Pancreas (tissue), 10 donors: ENCODE results near the gene OSBPL5. TPM values are rescaled to one million over a fixed set of nuclear protein-coding genes. Genes with fewer than 3 reads are reported as not detected.

ENCODE experiments used
- ATAC-seq, 4 donors: fragments of 200-7000 bp; cut with Tn5 transposase; one replicate each; pipeline versions ENCODE4 v1.8.0 to v1.9.1; 2020; ENCODE audit warnings: mild to moderate bottlenecking in 4 of 4, moderate library complexity in 4 of 4
- DNase-seq, 6 donors: peaks; one replicate each; pipeline ENCODE4 v3.0.0-alpha.2; 2020
- FAIRE-seq: peaks from 2 replicates; lab custom pipeline; 2012; peaks lifted over from hg19 to GRCh38; lab: Jason Lieb, UNC
- H3K27ac ChIP-seq, 4 donors: fragments of 200-600 bp; sonication (generic); 1 replicate in 3 of 4; 2 replicates in 1 of 4; pipeline versions ENCODE4 v1.5.0 to v1.8.0; 2020
- H3K27me3 ChIP-seq, 4 donors: fragments of 200-600 bp; one replicate each; pipeline ENCODE4 v1.8.0; 2021
- H3K36me3 ChIP-seq, 3 donors: fragments of 200-600 bp; sonication (generic) in 1 of 3; one replicate each; pipeline versions ENCODE4 v1.5.0 to v1.8.0; 2020 to 2021
- H3K4me1 ChIP-seq, 3 donors: fragments of 200-600 bp; one replicate each; pipeline ENCODE4 v1.8.0; 2021
- H3K4me3 ChIP-seq, 4 donors: fragments of 200-600 bp; sonication (generic) in 2 of 4; one replicate each; pipeline versions ENCODE4 v1.5.0 to v1.8.0; 2020 to 2021
- H3K9me3 ChIP-seq, 4 donors: fragments of 200-600 bp; one replicate each; pipeline ENCODE4 v1.8.0; 2021
- CTCF ChIP-seq, 4 donors: fragments of 200-600 bp; sonication (generic) in 3 of 4; IDR thresholded peaks; one replicate each; pipeline versions ENCODE4 v1.5.0 to v1.8.0; 2021; ENCODE audit warnings: antibody characterized with exemption in 4 of 4
- WGBS, 2 donors: extraction: QIAGEN DNeasy Blood & Tissue Kit; methylation state at CpG; one replicate each; pipeline ENCODE4 v1.1.7; 2013; 5-methylcytosine and 5-hydroxymethylcytosine counted together
- intact Hi-C, 3 donors: fragments of 100-400 bp; cut with DNase I; formaldehyde crosslinking; loops; one replicate each; pipeline versions ENCODE4 v1.11.1 to v1.14.2; 2022
- polyA plus RNA-seq, 2 donors: library from polyadenylated mRNA; stranded (reverse); fragments of 200-250 nt; gene quantifications; one replicate each; pipeline ENCODE4 v1.2.3, GENCODE V29; 2013
- total RNA-seq, 6 donors: library from RNA; stranded (reverse); fragmentation: NEBNext Ultra II Directional in 4 of 6; extraction: Animal tissue kit (Norgen Biotek cat#: 25700) in 4 of 6; gene quantifications; one replicate each; pipeline versions ENCODE4 v1.2.1 to v1.2.4, GENCODE V29; 2021 to 2023
- donor health status: healthy with polysubstance abuse.
- donor health status: DM: no; HTN: no; CAD: no; lungs with moderate emphysema.
- donor health status: DM: no; HTN: no; CAD: no.
- donor health status: control.
- donor health status: control.
- donor health status: Bipolar disorder and iron deficiency.
- donor health status: DM: yes; HTN: yes; CAD: no.
- donor health status: DM: no; HTN: no; CAD: no.
- donor health status: DM: no; HTN: no; CAD: no.
- donor health status: DM: yes; HTN: yes; CAD: no.

The OSBPL5 gene
- total and polyA plus RNA-seq, 8 donors: 9.8 to 16.7 (median 11.8) TPM

- H3K27me3 ChIP-seq: no peaks in the 10 kb centered on the region
- H3K27ac ChIP-seq: no peak overlapping the region
- no peak overlapping the region for H3K4me3 ChIP-seq
- FAIRE-seq (no peak), ATAC-seq (no peak), DNase-seq (no peak)
- H3K4me1 ChIP-seq: peaks cover 0 to 12% (median 0%) of the 10 kb centered on the region in 3 donors
- no peaks in the 10 kb centered on the region for H3K9me3 ChIP-seq
- intact Hi-C loops: no loop called here
- no peak for TF ChIP-seq CTCF (IDR thresholded peaks at IDR 0.05)
- no peaks in the 10 kb centered on the region for H3K36me3 ChIP-seq
- 78 to 83% methylated on average over 13 of the region's 13 CpGs for WGBS, 2 donors
Observed at GRCh38 chr11:3058753-3059664, 106.1 kb downstream of the OSBPL5 start.

- Histone ChIP-seq H3K4me1 (peaks cover 0 to 12% (median 0%) of the 10 kb centered on the region in 3 donors), H3K9me3 (no peaks in the 10 kb centered on the region), H3K4me3 (peak within 1 kb of the TSS; percentile 69 to 91 (median 76)), H3K27me3 (no peaks in the 10 kb centered on the region), H3K27ac (peak within 1 kb of the TSS in 3 of 4 donors; percentile 28 to 64 (median 46)), H3K36me3 (no peaks in the 10 kb centered on the region)
- FAIRE-seq: no peak
- no peak for TF ChIP-seq CTCF (IDR thresholded peaks at IDR 0.05)
- DNase-seq: peak; percentile 90 to 97 (median 94)
- intact Hi-C loops: no loop called here
- ATAC-seq: peak; percentile 99 to 100 (median 100)
- WGBS, 2 donors: 2% methylated on average over 63 to 68 of the region's 68 CpGs
Observed at GRCh38 chr11:3057069-3057963, 107.8 kb downstream of the OSBPL5 start, which contains the start of gene CARS1. Gene CARS1, minus strand, starts transcription at chr11:3057423. Its CDS starts 56 bp downstream, at chr11:3057367.

GRCh38 chr11:3056296-3057068 lies 108.6 kb downstream of the OSBPL5 start:
- FAIRE-seq (no peak), ATAC-seq (peak; percentile 27 to 45 (median 28)), DNase-seq (peak in 3 of 6 donors; percentile 44 to 83 (median 64))
- H3K27me3 ChIP-seq: no peaks in the 10 kb centered on the region
- intact Hi-C loops: no loop called here
- no peaks in the 10 kb centered on the region for H3K36me3 ChIP-seq
- peak overlapping the region; percentile 69 to 91 (median 76) for H3K4me3 ChIP-seq
- WGBS, 2 donors: 2 to 3% methylated on average over 29 of the region's 29 CpGs
- peaks cover 0 to 12% (median 0%) of the 10 kb centered on the region in 3 donors for H3K4me1 ChIP-seq
- no peaks in the 10 kb centered on the region for H3K9me3 ChIP-seq
- H3K27ac ChIP-seq: peak overlapping the region in 3 of 4 donors; percentile 28 to 64 (median 46)
- TF ChIP-seq CTCF (IDR thresholded peaks at IDR 0.05): no peak

- no peaks in the 10 kb centered on the region for H3K27me3 ChIP-seq
- peaks cover 0 to 12% (median 4%) of the 10 kb centered on the region in 3 donors for H3K4me1 ChIP-seq
- H3K9me3 ChIP-seq: no peaks in the 10 kb centered on the region
- no peak for TF ChIP-seq CTCF (IDR thresholded peaks at IDR 0.05)
- DNase-seq (peak in 1 of 6 donors; percentile 50), FAIRE-seq (no peak), ATAC-seq (no peak)
- H3K27ac ChIP-seq: no peak overlapping the region
- WGBS, 2 donors: 62 to 74% methylated on average over 8 of the region's 8 CpGs
- intact Hi-C loops: no loop called here
- H3K4me3 ChIP-seq: peak overlapping the region in 2 of 4 donors; percentile 69 to 72
- H3K36me3 ChIP-seq: no peaks in the 10 kb centered on the region
Observed at GRCh38 chr11:3055891-3056290, 109.2 kb downstream of the OSBPL5 start.
